GM12873 (cell line): ENCODE results near the gene NHEJ1.

Experiments
- TF ChIP-seq, protein P1 (sequence below): IDR thresholded peaks from 2 replicates; pipeline ENCODE4 v1.5.1; 2012; ENCODE audit warnings: low read depth, mild to moderate bottlenecking, moderate library complexity, low read length, control low read depth; ENCODE audit not compliant: insufficient read depth; ENCODE audit errors: missing control alignments

NHEJ1 gene

DNA sequence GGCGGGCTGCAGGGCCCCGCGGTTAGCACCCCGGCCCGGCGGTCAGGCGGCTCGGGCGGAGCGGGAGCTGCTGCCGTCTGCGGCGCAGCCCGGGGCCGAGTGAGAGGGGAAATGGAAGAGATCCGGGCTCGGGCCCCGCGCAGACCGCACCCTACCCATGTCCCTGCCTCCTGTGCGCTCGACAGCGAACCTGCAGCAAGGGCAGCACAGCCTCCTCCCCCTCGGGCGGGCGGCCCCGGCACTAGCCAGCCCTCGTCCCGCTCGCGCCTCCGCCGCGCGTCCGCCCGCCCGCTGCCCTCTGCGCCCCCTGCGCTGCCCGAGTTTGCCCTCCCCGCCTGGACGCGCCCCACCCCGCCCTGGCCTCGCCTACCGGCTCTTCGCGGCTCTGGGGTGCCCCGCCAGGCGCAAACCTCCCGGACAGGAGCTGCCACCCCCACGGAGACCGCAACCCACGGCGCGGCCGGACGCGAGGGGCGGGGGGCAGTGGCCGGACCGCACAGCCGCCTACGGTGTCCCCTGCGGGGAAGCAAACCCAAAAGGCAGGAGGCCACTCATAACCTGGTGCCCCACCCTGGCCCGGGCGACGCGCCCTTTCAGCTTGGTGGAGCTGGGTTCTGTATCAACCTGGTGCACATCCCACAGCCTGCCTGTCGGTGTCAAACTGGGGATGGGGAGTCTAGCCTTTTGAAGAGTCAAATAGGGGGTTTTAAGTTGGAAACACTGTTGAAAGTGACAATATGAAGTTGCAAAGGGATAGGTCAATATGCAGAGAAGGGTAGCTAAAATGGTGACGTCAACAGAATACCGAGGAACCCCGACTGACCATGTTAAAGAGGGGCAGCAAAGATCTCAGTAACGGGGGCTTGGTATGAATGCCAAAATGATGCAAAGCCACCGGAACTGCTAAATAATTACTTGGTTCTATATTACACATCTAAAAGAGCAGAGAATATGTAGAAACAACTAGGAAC lies 99.5 kb downstream of the NHEJ1 start, which contains the start of gene IHH:
TSS of gene IHH (minus strand) at position 101 of the 971 bp plus-strand sequence. CDS start 454 bp downstream, outside the sequence.
- TF ChIP-seq, protein P1, sequence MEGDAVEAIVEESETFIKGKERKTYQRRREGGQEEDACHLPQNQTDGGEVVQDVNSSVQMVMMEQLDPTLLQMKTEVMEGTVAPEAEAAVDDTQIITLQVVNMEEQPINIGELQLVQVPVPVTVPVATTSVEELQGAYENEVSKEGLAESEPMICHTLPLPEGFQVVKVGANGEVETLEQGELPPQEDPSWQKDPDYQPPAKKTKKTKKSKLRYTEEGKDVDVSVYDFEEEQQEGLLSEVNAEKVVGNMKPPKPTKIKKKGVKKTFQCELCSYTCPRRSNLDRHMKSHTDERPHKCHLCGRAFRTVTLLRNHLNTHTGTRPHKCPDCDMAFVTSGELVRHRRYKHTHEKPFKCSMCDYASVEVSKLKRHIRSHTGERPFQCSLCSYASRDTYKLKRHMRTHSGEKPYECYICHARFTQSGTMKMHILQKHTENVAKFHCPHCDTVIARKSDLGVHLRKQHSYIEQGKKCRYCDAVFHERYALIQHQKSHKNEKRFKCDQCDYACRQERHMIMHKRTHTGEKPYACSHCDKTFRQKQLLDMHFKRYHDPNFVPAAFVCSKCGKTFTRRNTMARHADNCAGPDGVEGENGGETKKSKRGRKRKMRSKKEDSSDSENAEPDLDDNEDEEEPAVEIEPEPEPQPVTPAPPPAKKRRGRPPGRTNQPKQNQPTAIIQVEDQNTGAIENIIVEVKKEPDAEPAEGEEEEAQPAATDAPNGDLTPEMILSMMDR, result no peak

DNA sequence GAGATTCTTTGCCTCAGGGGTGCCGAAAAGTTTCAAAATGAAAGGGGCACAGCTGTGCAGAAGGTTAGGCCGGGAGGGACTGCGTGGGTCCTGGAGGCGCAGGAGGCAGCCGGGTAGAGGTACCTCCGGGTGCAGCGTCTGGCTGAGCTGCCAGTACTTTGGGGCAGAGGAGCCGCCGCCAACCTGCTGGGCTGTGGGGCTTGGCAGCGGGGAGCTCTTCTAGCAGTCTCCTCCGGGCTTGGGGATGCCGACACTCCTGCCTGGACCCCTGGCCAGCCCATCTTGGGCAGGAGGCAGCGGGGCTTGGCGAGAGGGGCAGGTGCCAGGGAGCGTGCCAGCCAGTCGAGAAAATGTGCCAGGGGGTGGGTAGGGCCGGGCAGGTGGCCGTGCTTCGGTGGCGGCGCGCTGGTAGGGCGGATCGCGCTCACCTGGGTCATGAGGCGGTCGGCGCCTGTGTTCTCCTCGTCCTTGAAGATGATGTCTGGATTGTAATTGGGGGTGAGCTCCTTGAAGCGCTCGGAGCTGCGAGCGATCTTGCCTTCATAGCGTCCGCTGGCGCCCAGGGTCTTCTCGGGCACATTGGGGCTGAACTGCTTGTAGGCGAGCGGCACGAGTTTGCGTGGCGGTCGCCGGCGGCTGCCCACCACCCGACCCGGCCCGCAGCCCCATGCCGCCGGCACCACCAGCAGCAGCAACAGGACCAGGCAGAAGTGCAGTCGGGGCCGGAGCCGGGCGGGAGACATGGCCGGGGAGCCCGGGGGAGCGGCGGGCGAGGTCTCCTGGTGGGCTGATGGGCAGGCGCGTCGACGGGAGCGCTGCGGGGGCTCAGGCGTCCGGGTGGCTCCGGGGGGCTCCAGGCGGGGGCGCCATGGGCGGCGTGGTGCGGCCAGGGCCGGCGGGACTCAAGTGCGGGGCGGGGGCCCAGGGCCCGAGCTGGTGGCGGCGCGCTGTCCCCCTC lies 100.6 kb downstream of the NHEJ1 start:
- TF ChIP-seq, protein P1, result no peak

DNA sequence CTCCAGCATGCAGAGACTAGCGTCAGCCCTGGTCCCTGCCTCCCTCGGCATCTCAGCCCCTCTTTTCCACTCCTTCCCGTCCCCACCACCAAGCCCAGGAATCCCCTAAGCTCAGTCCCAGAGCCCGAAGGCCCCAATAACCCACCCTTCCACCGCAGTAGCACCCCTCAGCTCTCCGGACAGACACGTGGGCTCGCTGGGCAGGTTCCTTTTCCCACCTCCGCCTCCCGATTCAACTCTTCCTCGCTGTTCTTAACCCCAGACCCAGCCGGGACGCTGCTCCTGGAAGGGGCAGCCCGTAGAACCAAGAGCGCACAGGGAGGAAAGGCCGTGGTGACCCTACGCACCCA lies 101.3 kb downstream of the NHEJ1 start:
- TF ChIP-seq, protein P1, result no peak

DNA sequence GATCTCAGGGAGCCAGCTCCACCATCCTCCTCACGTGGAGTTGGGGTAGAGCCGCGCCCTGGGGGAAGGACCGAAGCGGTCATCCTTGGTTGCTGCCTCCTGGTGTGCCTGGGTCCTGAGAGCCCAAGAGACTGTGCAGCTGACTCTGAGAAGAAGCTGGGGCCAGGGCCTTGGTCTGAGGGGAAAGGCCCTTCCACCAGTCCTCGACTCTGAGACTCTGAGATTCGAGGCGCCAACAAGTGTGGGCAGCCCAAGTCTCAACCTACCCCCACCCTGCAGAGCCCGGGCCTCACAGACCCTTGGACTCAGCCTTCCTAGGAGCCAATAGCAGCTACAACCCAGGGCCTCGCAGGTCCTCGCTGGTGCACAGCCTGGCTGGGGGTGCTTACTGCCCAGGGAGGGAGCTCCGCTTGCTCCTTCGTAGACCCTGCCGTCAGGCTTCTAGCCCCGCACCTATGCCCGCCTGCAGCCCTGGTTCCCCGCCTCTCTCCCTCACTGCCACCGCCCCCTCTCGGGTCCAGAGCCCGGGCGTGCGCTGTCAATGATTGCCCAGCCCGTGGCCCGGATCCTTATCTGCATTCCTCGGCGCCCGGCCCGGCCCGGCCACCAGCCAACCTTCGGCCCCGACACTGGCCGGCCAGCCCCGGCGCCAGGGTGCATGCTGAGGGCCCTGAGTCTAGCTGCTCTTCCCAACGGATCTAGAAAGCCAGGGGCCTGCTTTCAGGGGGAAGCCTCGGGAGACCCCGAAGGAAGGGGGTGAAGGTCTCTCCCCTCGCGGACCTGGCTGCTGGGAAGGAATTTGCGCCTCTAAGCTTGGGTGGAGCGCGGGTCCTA lies 101.9 kb downstream of the NHEJ1 start:
- TF ChIP-seq, protein P1, result no peak

DNA sequence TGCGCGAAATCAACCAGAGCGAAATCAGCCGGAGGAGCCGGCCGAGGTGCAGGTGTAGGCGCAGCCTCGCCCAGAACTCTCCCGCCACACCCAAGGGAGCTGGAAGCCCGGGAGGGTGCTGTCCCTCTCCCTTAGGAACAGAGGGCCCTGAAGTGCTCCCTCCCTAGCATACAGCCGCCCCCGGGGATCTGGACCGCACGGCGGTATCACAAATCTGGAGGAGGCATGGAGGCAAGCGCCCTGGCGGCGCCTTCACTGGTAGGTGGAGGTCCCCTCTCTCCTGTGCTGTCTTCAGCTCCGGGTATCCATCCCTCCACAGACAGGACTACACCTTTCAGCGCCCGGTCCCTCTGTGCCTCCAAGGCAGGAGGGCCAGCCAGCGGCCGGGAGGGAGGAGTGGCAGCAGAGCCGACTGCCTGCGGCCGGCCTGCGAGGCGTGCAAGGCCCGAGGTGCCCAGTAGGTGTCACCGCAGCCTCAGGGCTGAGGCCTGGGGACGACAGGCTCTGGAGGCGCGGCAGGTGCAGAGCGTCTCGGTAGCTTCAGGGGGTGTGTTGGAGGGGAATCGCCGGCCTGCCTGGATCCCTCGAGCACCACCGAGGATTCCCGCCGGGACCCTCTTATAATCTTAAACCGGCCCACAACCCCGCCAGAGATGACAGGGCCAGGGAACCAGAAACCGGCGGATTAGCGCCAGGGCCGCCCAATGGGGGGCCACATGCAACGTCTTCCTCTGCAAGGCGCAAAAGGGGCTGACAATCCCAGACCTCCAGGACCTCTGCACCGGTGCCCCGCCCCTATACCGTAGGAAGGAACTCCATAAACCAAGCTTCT lies 102.7 kb downstream of the NHEJ1 start:
- TF ChIP-seq, protein P1, result peak; percentile 94
